DOHH2 (cell line): ENCODE data around the gene PNPO.

Experiments used
- H3F3A ChIP-seq: fragments of 200-600 bp; sonication (generic), shearing (Covaris generic); 2 replicates; pipeline ENCODE4 v1.6.0; 2016; ENCODE audit warnings: antibody characterized with exemption, mild to moderate bottlenecking; ENCODE audit not compliant: control insufficient read depth, insufficient read depth
- H3K27ac ChIP-seq: fragments of 200-600 bp; sonication (generic); 2 replicates; pipeline ENCODE4 v1.5.1; 2014; ENCODE audit warnings: low read depth, mild to moderate bottlenecking, low read length, moderate library complexity
- H3K27me3 ChIP-seq: fragments of 200-600 bp; sonication (generic); 2 replicates; pipeline ENCODE4 v1.6.1; 2014; ENCODE audit warnings: mild to moderate bottlenecking, low read length, mixed read lengths; ENCODE audit not compliant: control insufficient read depth
- H3K36me3 ChIP-seq: fragments of 200-600 bp; sonication (generic); 2 replicates; pipeline ENCODE4 v1.6.1; 2014; ENCODE audit warnings: mild to moderate bottlenecking, low read length, moderate library complexity, mixed read lengths; ENCODE audit not compliant: control insufficient read depth
- H3K4me1 ChIP-seq: fragments of 200-600 bp; sonication (generic); 2 replicates; pipeline ENCODE4 v1.6.1; 2014; ENCODE audit warnings: mild to moderate bottlenecking, low read length, mixed read lengths; ENCODE audit not compliant: control insufficient read depth
- H3K4me2 ChIP-seq: fragments of 200-600 bp; sonication (generic); 2 replicates; pipeline ENCODE4 v1.6.0; 2014; ENCODE audit warnings: mild to moderate bottlenecking, low read length, moderate library complexity
- H3K4me3 ChIP-seq: fragments of 200-600 bp; sonication (generic); 2 replicates; pipeline ENCODE4 v1.5.1; 2014; ENCODE audit warnings: mild to moderate bottlenecking, low read length, mixed read lengths
- H3K79me2 ChIP-seq: fragments of 200-600 bp; sonication (generic); 2 replicates; pipeline ENCODE4 v1.6.1; 2014; ENCODE audit warnings: mild to moderate bottlenecking, low read length, mixed read lengths; ENCODE audit not compliant: control insufficient read depth
- H3K9me2 ChIP-seq: fragments of 200-600 bp; sonication (generic); replicated peaks from 2 replicates; pipeline ENCODE4 v1.6.1; 2014; ENCODE audit warnings: mild to moderate bottlenecking, low read length, mixed read lengths; ENCODE audit not compliant: control insufficient read depth
- H3K9me3 ChIP-seq: fragments of 200-600 bp; sonication (generic); 2 replicates; pipeline ENCODE4 v1.6.1; 2014; ENCODE audit warnings: antibody characterized with exemption, low read length, mixed read lengths; ENCODE audit not compliant: control insufficient read depth, insufficient read depth
- H4K20me1 ChIP-seq: fragments of 200-600 bp; sonication (generic); 2 replicates; pipeline ENCODE4 v1.6.0; 2014; ENCODE audit warnings: low read depth, mild to moderate bottlenecking, antibody characterized with exemption, low read length, moderate library complexity; ENCODE audit not compliant: control insufficient read depth, insufficient read depth
- CTCF ChIP-seq: fragments of 200-600 bp; sonication (generic); IDR thresholded peaks from one replicate; pipeline ENCODE4 v1.5.1; 2014; ENCODE audit warnings: antibody characterized with exemption, mild to moderate bottlenecking, low read depth, low read length; ENCODE audit not compliant: poor library complexity, severe bottlenecking
- EZH2phosphoT487 ChIP-seq: fragments of 200-600 bp; sonication (generic); IDR thresholded peaks from 2 replicates; pipeline ENCODE4 v1.6.1; 2017; ENCODE audit warnings: borderline replicate concordance, mild to moderate bottlenecking, antibody characterized with exemption, low read length, moderate library complexity, mixed read lengths

PNPO gene

GRCh38 chr17:47957591-47958490 lies 16.5 kb downstream of the PNPO start, which contains the start of gene PRR15L:
TSS of gene PRR15L (minus strand) at chr17:47957883. CDS start at chr17:47953234, 4,649 bp downstream.
- Histone ChIP-seq H3K9me3 (no peaks in the 10 kb centered on the region), H3K27me3 (peaks cover 7% of the 10 kb centered on the region), H3K9me2 (no peaks in the 10 kb centered on the region), H3K36me3 (no peaks in the 10 kb centered on the region), H3F3A (no peaks in the 10 kb centered on the region), H4K20me1 (no peaks in the 10 kb centered on the region), H3K4me1 (no peaks in the 10 kb centered on the region), H3K4me2 (no peak within 1 kb of the TSS), H3K27ac (no peak within 1 kb of the TSS), H3K4me3 (no peak within 1 kb of the TSS), H3K79me2 (no peaks in the 10 kb centered on the region)
- TF ChIP-seq EZH2phosphoT487 = no peak
- TF ChIP-seq CTCF = no peak

- Histone ChIP-seq H3K36me3 (no peaks in the 10 kb centered on the region), H3K4me3 (no peak overlapping the region), H3K79me2 (no peaks in the 10 kb centered on the region), H3K9me3 (no peaks in the 10 kb centered on the region), H3K27ac (no peak overlapping the region), H3K27me3 (peaks cover 7% of the 10 kb centered on the region), H3K4me1 (no peaks in the 10 kb centered on the region), H3K4me2 (no peak overlapping the region), H4K20me1 (no peaks in the 10 kb centered on the region), H3F3A (no peaks in the 10 kb centered on the region), H3K9me2 (no peaks in the 10 kb centered on the region)
- TF ChIP-seq EZH2phosphoT487 (no peak), CTCF (no peak)
Observed at GRCh38 chr17:47959825-47960655, 18.7 kb downstream of the PNPO start.

- no peak overlapping the region for H3K4me3 ChIP-seq
- TF ChIP-seq EZH2phosphoT487 = no peak
- TF ChIP-seq CTCF = no peak
Observed at GRCh38 chr17:47961406-47961805, 20.0 kb downstream of the PNPO start.

More at GRCh38 chr17:47961406-47961805, 20.0 kb downstream of the PNPO start:
- H3K27ac ChIP-seq = no peak overlapping the region
- H3F3A ChIP-seq = no peaks in the 10 kb centered on the region
- no peaks in the 10 kb centered on the region for H3K4me1 ChIP-seq
- H4K20me1 ChIP-seq = no peaks in the 10 kb centered on the region
- H3K9me2 ChIP-seq = no peaks in the 10 kb centered on the region
- peaks cover 7% of the 10 kb centered on the region for H3K27me3 ChIP-seq
- H3K9me3 ChIP-seq = no peaks in the 10 kb centered on the region
- H3K4me2 ChIP-seq = no peak overlapping the region
- H3K36me3 ChIP-seq = no peaks in the 10 kb centered on the region
- no peaks in the 10 kb centered on the region for H3K79me2 ChIP-seq
